NCI-H2171 treated with DMSO at 0.1 percent for 48 hours (cell line): ENCODE results near the gene ST6GALNAC5.
"Not testable (repeated sequence)": the region's sequence is repeated elsewhere in the genome, so short reads cannot be mapped to it uniquely, and the experiment has no call there.

ENCODE experiments used
- DNase-seq: peaks from one replicate; lab custom pipeline; 2025; lab: John Stamatoyannopoulos, UW

ST6GALNAC5 gene

GRCh38 chr1:76939050-76939816 lies 72.0 kb downstream of the ST6GALNAC5 start:
- DNase-seq, result no peak

DNA sequence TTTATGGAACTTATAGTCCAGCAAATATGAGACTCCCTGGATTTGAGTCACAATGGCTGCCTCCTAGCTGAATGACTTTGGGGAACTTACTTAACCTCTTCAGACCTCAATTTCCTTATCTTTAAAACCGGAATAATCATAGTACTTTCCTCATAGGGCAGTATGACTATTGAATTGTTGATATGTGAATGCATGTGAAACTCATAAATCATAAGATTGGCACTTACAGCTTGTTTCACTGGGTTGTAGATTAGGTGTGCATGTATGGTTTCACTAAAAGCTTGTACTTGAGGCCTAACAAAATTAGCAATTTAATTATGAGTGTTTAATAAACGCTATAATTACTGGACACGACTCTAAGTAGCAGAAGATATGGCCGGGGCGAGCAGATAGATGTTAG lies 72.5 kb downstream of the ST6GALNAC5 start:
- DNase-seq, result no peak

- no peak for DNase-seq
Observed at GRCh38 chr1:76940571-76941335, 73.5 kb downstream of the ST6GALNAC5 start.

DNA sequence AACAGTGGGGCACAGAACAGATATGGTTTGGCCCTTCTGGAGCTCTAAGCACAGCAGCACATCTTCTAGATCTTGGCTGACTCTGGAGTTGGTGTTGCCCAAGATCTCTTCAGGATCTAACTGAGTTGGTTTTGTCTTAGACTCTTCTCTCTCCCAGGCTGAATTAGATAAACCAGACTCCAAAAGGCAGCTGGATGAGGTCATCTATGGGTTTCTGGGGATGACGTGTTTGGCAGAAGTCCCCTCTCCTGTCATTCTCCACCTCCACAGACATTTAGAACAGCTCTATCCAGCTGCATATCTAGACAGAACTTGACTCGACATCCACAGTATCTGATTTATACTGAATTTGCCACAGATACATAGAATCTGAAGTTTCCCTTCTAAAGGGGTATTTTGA lies 75.3 kb downstream of the ST6GALNAC5 start:
- DNase-seq, result no peak

DNA sequence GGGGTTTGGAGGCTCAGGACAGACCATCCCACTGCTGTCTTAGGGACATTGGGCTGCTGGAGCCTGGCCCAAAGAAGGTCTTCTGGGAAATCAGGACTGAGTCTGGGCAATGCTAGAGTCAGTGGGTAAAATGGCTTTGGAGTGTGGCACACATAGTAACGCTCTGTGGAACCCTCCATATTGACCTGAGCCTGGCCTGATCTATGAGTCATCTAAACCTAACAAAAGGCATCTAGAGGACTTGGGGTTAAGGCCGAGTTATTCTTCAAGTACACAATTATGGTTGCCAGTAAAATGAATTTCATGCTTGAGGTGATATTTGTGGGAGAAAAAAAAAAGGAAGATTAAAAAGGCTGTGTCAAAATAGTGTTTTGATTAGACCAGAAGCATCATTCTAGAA lies 77.7 kb downstream of the ST6GALNAC5 start:
- no peak for DNase-seq

DNA sequence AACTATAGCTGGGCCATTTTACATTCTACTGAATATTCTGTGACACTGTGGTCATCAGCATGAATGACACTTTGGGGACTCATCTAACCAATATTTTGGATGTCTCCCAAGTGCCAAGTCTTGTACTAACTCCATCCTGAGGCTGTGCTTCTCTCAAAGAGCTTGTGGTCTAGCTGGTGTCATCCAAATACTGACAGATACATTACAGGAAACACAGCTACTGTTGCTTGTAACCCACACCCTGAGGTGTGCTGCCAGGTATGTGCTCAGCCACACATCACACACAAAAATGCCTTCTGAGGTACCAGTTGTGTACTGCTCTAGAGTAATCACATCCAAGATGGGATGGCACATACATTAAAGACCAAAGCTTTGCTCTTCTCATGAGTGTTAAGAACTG lies 81.6 kb downstream of the ST6GALNAC5 start:
- DNase-seq, result no peak

DNA sequence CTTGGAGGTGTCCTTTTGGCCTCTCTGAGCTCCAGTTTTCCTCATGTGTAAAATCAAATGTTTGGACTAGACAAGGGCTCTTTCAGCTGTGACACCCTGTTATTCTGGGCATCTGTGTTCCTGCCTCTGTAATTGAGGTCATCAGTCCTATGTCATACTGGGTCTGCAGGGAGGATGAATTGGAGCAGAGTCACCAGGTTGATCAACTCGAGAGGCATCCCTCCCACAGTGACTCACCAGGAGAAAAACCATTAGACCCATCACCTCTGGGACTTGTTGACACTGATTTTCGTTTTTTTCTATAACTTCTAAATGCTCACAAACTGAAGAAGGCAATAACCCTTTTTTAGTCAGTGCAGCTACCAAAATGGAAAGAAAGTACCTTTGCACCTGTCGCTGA lies 82.2 kb downstream of the ST6GALNAC5 start:
- DNase-seq, result no peak

- DNase-seq, result no peak
Observed at GRCh38 chr1:76950306-76950705, 83.0 kb downstream of the ST6GALNAC5 start.

GRCh38 chr1:76951153-76951552 lies 83.9 kb downstream of the ST6GALNAC5 start:
- DNase-seq, result no peak

DNA sequence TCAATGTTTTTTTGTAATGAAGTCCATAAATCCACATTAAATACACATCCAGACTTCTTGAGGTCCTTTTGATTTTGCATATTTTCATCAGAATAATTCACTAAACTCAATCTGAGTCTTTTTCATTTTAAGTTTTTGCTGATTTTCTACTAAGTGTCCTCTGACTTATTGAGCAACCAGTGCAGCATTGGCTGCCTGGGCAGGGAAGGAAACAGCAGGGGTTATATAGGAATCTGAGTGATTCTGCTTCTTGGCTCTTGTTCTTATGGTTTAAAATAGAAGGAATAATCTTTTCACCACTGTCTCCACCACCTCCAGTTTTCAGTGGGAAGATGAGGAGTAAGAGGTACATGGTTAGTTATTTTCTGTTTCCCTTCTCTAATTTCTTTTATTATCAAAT lies 88.4 kb downstream of the ST6GALNAC5 start:
- no peak for DNase-seq

- DNase-seq, result no peak
Observed at GRCh38 chr1:76957961-76958360, 90.7 kb downstream of the ST6GALNAC5 start.

GRCh38 chr1:76958828-76959227 lies 91.5 kb downstream of the ST6GALNAC5 start:
- no peak for DNase-seq

GRCh38 chr1:76959556-76959955 lies 92.3 kb downstream of the ST6GALNAC5 start:
- DNase-seq, result no peak

DNA sequence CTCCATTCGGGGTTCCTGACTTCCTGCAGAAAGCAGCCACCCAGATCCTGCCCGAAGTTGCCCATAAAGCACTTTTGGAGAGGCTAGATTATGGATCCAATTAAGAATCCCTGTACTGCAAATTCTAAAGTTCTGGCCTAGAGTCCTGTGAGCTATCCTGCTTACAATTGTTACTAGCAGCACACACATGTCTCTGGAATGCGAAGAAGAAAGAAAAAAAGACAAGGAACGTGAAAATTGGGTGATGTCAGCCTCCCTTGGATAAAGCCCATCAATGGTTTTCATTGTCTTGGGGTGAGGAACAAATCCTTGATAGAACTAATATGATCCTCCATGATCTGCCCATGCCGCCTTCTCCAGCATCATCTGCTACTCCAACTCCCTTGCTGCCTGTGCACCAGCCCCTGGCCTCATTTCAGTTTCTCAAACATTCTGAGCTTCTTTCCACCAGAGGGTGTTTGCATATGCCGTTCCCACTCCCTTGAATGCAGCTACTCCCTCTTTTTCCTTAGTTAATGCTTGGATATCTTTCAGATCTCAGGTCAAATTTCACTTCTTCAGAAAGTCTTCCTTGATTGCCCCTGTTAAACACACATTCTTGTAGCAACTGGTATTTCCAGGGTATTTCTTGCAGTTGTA lies 94.0 kb downstream of the ST6GALNAC5 start:
- DNase-seq, result no peak

DNA sequence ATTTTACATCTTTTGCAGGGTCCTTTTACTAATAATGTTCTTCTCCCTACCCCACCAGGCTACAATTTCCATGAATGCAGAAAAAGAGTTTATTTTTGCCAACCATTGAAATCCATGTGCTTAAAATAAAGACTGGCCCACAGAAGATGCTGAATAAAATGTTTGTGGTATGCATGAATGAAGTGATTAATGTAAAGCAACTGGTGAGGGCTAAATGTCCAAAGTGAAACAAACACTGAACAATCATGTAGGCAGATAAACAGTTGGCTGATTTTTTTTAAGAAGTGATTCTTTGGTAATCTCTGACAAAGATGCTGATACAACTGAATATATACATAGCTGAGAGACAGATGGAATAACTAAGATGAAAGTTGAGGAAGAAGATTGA lies 94.5 kb downstream of the ST6GALNAC5 start:
- DNase-seq, result no peak

DNA sequence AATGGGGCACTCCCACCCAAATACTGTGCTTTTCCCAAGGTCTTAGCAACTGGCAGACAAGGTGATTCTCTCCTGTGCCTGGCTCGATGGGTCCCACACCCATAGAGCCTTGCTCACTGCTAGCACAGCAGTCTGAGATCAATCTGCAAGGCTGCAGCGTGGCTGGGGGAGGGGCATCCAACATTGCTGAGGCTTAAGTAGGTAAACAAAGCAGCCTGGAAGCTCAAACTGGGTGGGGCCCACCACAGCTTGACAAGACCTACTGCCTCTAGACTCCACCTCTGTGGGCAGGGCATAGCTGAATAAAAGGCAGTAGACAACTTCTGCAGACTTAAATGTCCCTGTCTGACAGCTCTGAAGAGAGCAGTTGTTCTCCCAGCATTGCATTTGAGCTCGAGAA lies 114.0 kb downstream of the ST6GALNAC5 start:
- DNase-seq, result not testable (repeated sequence)

DNA sequence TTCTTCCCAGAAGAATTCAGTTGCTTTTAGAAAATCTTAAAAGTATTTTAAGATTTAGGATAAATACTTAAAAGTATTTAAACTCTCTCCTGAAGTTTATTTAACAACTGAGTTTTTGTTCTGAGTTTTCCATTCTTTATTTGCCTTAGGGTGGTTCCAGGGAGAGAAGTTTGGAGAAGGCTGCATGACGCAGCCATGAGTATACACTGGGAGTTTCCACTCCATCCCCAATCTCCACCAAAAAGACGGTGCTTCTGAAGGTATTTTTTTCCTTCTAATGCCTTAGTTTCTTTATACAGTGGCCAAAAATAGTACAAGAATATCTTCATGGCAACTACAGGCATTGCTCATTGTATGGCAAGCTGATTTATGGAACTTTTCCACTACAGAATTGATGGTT lies 122.7 kb downstream of the ST6GALNAC5 start:
- DNase-seq, result no peak

DNA sequence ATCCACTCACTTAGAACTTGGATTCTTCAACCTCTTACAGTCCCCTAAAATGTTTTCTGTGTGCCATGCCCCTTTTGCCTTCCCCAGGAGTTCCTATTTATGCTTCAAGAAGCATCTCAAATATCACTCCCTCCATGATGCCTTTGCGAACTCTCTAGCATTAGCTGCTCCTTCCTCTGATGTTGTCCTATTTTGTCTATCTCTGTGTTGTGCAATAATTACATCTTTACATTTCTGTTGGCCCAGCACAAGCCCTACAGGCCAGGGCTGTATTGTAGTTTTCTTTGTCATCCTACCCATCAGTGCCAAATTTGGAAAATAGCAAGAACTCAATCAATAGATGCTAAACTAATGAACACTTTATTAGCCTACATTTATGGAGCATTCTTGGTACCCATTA lies 125.8 kb downstream of the ST6GALNAC5 start:
- DNase-seq, result no peak

- no peak for DNase-seq
Observed at GRCh38 chr1:76998582-76999223, 131.4 kb downstream of the ST6GALNAC5 start.

DNA sequence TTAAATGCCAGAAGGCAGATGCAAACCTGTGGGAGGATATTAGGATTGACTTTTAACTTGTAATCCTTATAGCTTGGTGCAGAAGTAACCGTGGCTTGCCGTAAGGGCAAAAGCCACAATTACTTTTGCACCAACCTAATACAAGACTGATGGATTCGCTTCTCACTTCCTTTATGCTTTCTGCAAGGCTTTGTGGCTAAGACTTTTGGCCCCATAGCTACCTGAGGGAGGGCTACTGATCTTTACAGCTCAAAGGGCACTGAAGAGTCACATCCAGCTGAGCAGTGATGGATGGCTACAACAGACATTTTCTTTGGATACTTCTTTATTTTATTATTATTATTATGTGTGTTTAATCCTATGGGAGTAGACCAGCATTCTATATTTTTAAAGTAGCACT lies 140.4 kb downstream of the ST6GALNAC5 start:
- DNase-seq, result no peak

- DNase-seq, result no peak
Observed at GRCh38 chr1:77010937-77011336, 143.7 kb downstream of the ST6GALNAC5 start.

DNA sequence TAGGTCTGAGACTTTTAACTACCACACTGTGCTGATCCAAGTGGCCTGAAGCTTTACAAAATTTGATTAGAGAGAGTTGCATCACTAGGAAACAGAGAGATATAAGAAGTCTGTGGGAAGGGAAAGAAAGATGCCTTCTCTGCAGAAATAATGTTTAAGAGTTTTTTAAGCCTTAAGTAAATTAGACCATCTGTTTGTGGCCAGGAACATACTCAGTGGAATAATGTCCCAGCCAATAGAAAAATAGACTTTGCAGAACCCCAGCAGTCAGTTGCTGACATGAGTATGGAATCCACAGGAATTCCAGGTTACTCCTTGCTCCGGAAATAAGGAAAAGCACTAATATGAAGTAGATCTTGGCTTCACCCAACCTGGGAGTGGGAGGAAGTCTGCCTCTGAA lies 144.8 kb downstream of the ST6GALNAC5 start:
- DNase-seq, result peak; percentile 15
